ENCODE measurements around the gene CLCA2.
"Not testable (repeated sequence)": the region's sequence is repeated elsewhere in the genome, so short reads cannot be mapped to it uniquely, and the experiment has no call there.

The CLCA2 gene

DNA sequence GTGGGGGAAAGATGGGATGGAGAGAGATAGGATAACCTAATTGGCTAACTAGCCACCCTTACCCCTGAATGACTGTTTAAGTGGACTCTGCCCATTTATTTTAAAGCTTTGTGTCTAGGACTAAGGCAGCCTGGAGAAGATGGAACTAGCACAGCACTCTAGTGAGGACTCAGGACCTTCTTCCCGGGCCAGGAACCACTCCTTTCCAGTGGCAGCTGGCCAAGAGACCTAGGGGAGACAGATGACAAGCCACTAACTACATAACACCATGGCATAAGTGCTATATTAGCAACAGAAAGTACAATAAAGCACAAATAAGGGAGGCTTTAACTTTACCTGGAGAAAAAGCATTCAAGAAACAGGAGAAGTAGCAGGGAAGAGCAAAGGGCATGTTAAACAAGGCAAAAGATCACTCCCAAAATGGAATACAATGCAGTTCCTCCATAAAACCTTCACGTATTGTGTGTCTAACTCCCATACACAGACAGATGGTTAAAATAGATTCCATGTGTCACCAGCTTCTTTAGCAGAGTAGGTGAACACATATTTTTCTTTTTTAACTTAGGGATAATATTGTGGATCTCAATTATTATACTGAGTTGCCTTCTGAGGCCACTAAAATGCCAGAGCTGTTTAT, 65.4 kb downstream of the CLCA2 start:
- Histone ChIP-seq H3K27ac (no peak overlapping the region), H3K4me2 (no peak overlapping the region), H3K9me3 (replicated peaks in 1 of 11) (no peaks in the 10 kb centered on the region), H3K27me3 (no peaks in the 10 kb centered on the region), H4K20me1 (no peaks in the 10 kb centered on the region), H3K4me1 (peaks cover 0 to 10% (median 6%) of the 10 kb centered on the region in 10 experiments; a peak in 7 of 20 replicates), H3K4me3 (no peak overlapping the region), H3K9ac (no peak overlapping the region), H3K36me3 (no peaks in the 10 kb centered on the region)
- TF ChIP-seq Cebpa-rat (IDR thresholded peaks at IDR 0.05) = no peak

DNA sequence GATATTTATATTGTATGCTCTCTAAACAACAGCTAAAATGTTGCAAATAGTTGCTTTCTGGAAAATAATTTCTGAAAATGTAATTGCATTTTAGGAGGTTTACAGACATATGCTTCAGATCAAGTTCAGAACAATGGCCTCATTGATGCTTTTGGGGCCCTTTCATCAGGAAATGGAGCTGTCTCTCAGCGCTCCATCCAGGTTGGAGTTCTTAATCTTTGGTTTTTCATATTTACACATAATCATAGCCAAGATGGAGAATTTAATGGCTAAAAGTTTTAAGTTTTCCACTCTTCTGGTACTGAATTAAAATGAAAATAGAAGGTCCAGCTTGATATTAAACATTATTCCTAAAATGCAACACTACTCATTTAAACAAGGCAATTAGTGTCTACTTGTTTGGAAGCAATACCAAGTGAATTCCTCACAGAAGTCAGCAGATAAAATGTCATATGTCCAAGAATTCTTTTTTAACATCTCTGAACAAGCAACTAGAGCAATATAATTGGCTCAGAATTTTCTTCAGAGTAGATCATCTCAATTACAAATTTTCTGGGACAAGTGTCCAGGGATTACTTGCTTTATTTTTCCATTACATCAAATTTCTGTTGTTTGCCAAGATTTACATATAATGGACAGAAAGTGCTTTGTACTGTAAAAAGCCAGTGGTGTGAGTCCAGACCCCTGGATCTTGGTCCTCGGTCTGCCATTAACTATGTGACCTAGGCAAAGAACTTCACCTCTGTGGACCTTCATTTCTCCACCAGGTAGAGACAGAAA, 67.4 kb downstream of the CLCA2 start:
- no peak overlapping the region for H3K4me3 ChIP-seq
- no peak overlapping the region for H3K9ac ChIP-seq
- H3K4me1 ChIP-seq = peaks cover 0 to 10% (median 6%) of the 10 kb centered on the region in 10 experiments; a peak in 7 of 20 replicates
- H3K27ac ChIP-seq = no peak overlapping the region
- no peaks in the 10 kb centered on the region for H3K27me3 ChIP-seq
- no peak overlapping the region for H3K4me2 ChIP-seq
- no peaks in the 10 kb centered on the region for H3K36me3 ChIP-seq
- no peaks in the 10 kb centered on the region for H3K9me3 ChIP-seq (replicated peaks in 1 of 11)
- H4K20me1 ChIP-seq = no peaks in the 10 kb centered on the region
- TF ChIP-seq Cebpa-rat (IDR thresholded peaks at IDR 0.05) = no peak

DNA sequence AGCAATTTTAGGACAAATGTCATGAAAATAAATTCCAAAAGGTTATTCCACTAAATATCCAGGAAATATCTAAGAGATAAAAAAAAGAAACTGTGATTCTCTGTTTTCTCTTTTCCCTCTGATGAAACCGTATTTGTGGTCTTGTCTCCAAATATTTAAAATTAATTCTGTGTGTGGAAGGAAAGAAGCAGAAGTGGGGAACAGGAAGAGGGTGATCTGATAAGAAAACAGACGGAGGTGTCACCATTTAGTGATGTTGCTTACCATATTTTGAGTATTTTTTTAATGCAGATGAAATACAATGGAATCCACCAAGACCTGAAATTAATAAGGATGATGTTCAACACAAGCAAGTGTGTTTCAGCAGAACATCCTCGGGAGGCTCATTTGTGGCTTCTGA, 74.3 kb downstream of the CLCA2 start:
- no peaks in the 10 kb centered on the region for H4K20me1 ChIP-seq
- no peak for TF ChIP-seq Cebpa-rat (IDR thresholded peaks at IDR 0.05)
- peaks cover 0 to 24% (median 6%) of the 10 kb centered on the region in 10 experiments; a peak in 9 of 20 replicates for H3K4me1 ChIP-seq
- H3K4me3 ChIP-seq = no peak overlapping the region
- no peak overlapping the region for H3K9ac ChIP-seq
- H3K9me3 ChIP-seq (replicated peaks in 1 of 11) = no peaks in the 10 kb centered on the region
- no peak overlapping the region for H3K27ac ChIP-seq
- no peaks in the 10 kb centered on the region for H3K36me3 ChIP-seq
- peak overlapping the region in 5 of 11 experiments; percentile 2 to 28 (median 22); a peak in 4 of 22 replicates for H3K4me2 ChIP-seq
- H3K27me3 ChIP-seq = no peaks in the 10 kb centered on the region; a peak in 1 of 22 replicates

DNA sequence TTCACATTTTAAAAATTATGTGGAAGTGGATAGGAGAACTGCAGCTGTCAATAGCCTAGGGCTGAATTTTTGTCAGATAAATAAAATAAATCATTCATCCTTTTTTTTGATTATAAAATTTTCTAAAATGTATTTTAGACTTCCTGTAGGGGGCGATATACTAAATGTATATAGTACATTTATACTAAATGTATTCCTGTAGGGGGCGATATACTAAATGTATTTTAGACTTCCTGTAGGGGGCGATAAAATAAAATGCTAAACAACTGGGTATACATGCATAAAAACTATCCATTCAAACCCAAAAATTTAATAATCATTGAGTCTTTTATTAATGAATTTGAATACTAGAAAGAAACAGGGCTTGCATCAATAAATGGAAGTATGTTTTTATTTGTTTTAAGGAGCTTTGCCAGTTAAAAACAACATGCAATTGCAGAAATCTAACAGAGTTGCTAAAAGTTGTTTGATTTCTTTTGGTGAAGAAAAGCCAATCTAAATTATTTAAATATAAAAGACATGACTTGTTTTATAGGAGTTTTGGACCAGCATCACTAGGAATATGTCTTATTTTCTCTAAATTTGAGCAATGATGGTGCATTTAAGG, 76.1 kb downstream of the CLCA2 start:
- Histone ChIP-seq H3K27me3 (peaks cover 0 to 7% (median 0%) of the 10 kb centered on the region in 11 experiments; a peak in 3 of 22 replicates), H3K9me3 (replicated peaks in 1 of 11) (no peaks in the 10 kb centered on the region), H3K4me1 (peaks cover 0 to 34% (median 6%) of the 10 kb centered on the region in 10 experiments; a peak in 9 of 20 replicates), H3K36me3 (no peaks in the 10 kb centered on the region), H3K27ac (no peak overlapping the region), H4K20me1 (no peaks in the 10 kb centered on the region), H3K4me3 (no peak overlapping the region), H3K4me2 (peak overlapping the region in 1 of 11 experiments; percentile 13; a peak in 1 of 22 replicates), H3K9ac (no peak overlapping the region)
- TF ChIP-seq Cebpa-rat (IDR thresholded peaks at IDR 0.05) = no peak

DNA sequence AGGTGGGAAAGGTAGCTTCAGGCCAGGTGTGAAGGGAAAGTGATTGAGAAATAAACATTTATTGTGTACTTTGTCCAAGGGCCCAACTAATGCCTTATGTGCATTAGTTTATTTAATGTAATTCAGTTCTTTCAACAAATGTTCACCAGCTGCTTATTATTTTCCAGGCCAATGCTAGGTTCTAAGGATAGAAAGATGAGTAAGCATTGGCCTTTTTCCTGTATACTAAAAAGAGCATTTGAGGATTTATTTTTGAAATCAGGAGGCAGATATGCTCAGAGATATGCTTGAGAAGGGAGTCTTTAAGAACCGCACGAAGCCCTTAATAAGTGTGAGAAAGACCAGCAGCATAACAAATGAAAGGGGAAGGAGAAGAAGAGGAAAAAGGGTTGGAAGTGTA, 76.7 kb downstream of the CLCA2 start:
- TF ChIP-seq Cebpa-rat (IDR thresholded peaks at IDR 0.05) = no peak
- no peaks in the 10 kb centered on the region for H3K9me3 ChIP-seq (replicated peaks in 1 of 11)
- H3K36me3 ChIP-seq = no peaks in the 10 kb centered on the region
- no peak overlapping the region for H3K27ac ChIP-seq
- no peak overlapping the region for H3K4me3 ChIP-seq
- H3K4me1 ChIP-seq = peaks cover 0 to 34% (median 6%) of the 10 kb centered on the region in 10 experiments; a peak in 9 of 20 replicates
- H3K27me3 ChIP-seq = peaks cover 0 to 7% (median 0%) of the 10 kb centered on the region in 11 experiments; a peak in 3 of 22 replicates
- H3K9ac ChIP-seq = no peak overlapping the region
- H4K20me1 ChIP-seq = no peaks in the 10 kb centered on the region
- peak overlapping the region in 1 of 11 experiments; percentile 13; a peak in 2 of 22 replicates for H3K4me2 ChIP-seq

DNA sequence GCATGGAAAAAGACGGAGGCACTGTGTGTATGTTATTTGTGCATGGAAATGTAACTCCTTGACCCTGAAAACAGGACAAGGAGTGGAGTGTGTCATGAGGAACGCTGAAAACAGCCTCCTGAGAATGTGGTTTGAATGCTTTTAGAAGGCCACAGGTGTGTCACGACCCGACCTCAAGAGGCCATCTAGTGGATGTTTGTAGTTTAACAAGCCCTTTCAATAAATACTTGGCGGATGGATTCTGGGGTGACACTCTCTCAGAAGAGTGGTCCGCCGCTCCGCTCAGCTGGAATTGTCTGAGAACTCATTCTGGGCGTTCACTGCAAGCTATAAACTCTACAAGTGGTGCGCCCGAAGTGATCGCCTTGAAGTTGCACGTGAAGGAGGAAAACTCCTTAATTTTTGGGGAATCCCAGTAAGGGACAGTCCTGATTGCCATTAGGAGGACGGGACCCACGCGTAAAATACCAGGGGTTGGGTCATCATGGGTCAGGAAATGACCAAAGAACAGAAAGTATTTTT, 78.2 kb downstream of the CLCA2 start:
- Histone ChIP-seq H3K4me1 (peaks cover 0 to 34% (median 6%) of the 10 kb centered on the region in 10 experiments; a peak in 9 of 20 replicates), H3K4me2 (peak overlapping the region in 2 of 11 experiments; percentile 43 to 47; a peak in 2 of 22 replicates)
- not testable (repeated sequence) for H4K20me1 ChIP-seq; H3K9ac ChIP-seq; H3K4me3 ChIP-seq; H3K9me3 ChIP-seq (replicated peaks in 1 of 11); H3K27me3 ChIP-seq; H3K36me3 ChIP-seq; H3K27ac ChIP-seq

DNA sequence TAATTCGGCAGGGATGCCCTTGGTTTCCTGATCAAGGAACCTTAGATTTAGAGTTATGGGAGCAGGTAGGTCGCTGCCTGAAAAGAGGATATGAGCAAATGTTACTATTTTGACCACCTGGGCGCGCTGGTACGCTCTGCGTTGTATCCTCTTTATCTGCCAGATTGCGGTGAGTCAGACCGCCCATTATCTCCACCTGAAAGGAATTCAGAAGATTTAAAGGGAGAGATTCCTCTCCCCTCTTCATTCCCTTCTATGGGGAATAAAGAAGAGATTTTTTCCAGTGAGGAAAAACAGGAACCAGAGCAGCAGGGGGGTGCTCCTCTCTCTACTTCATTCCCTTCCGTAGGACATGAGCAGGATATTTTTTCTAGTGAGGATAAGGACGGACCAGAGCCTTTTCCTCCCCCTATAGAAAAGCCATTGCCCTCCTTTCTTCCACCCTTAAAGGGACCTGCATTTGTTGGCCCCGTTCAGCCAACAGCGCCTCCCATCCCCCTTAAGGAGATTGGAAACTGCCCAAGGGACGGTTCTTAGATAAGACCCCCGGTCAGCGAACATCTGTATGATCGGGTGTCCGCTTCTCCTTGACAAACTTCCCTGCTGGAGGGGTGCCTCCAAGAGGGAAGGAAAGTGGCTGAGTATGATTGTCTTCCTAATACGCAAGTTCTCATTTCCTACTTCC, 78.9 kb downstream of the CLCA2 start:
- Histone ChIP-seq H3K27ac (no peak overlapping the region), H3K4me3 (no peak overlapping the region), H3K27me3 (peaks cover 0 to 7% (median 0%) of the 10 kb centered on the region in 11 experiments; a peak in 3 of 22 replicates), H3K4me1 (peaks cover 0 to 34% (median 6%) of the 10 kb centered on the region in 10 experiments; a peak in 9 of 20 replicates), H3K36me3 (no peaks in the 10 kb centered on the region), H3K9me3 (replicated peaks in 1 of 11) (no peaks in the 10 kb centered on the region), H4K20me1 (no peaks in the 10 kb centered on the region), H3K9ac (no peak overlapping the region), H3K4me2 (peak overlapping the region in 3 of 11 experiments; percentile 14 to 47 (median 43); a peak in 5 of 22 replicates)
- no peak for TF ChIP-seq Cebpa-rat (IDR thresholded peaks at IDR 0.05)

DNA sequence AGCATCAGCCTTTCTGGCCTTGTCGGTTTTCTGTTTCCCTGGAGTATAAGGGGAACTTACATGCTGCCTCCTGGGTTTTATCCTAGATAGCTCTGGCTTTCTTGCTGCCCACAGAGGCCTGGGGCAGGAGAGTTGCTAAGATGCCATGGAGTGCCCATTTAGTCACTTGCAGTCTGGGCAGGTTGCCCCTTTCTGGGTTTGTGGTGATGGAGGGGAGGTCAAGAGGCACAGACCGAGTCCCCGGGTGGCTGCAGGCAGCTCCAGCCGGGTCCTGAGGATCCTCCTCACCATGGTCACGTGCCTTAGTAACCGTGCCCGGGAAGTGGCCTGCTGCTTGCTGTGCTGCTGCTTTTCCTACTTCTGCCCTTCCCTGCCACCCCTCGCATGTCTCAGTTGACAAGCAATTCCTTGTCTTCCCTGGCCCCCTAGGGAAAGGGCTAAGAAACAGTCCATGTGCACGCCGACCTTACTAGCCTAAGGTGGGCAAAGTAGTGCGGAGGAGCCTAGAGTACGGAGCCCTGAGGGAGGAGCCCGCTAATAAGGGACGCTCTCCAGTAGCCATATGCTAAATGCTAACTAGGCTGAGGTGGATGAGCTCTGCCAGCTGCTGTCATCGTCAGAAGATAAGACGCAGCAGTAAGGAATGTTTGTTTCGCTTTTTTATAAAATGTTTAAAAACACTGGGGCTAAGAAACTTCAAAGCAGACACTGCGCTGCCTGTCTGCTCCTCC, 79.6 kb downstream of the CLCA2 start:
- no peak overlapping the region for H3K4me3 ChIP-seq
- peaks cover 0 to 29% (median under 1%) of the 10 kb centered on the region in 10 experiments; a peak in 9 of 20 replicates for H3K4me1 ChIP-seq
- H3K36me3 ChIP-seq = no peaks in the 10 kb centered on the region
- no peak overlapping the region for H3K27ac ChIP-seq
- TF ChIP-seq Cebpa-rat (IDR thresholded peaks at IDR 0.05) = no peak
- no peak overlapping the region for H3K9ac ChIP-seq
- H3K27me3 ChIP-seq = peaks cover 0 to 7% (median 0%) of the 10 kb centered on the region in 11 experiments; a peak in 3 of 22 replicates
- H3K4me2 ChIP-seq = peak overlapping the region in 3 of 11 experiments; percentile 14 to 47 (median 43); a peak in 5 of 22 replicates
- no peaks in the 10 kb centered on the region for H4K20me1 ChIP-seq
- no peaks in the 10 kb centered on the region for H3K9me3 ChIP-seq (replicated peaks in 1 of 11)

Measured in BLaER1 treated with 17β-estradiol and CSF1 and Interleukin-3, amounts not matched to agents 10 nM and 100 nM (cell line).